Astrocyte of the hippocampus (primary cell): ENCODE results near the gene GSN.

Source experiments
- DNase-seq: peaks from one replicate; pipeline ENCODE4 v3.0.0; 2011; ENCODE audit warnings: low read depth, low spot score

Gene GSN

GRCh38 chr9:121323449-121324151, 55.6 kb downstream of the GSN start:
- DNase-seq: no peak

GRCh38 chr9:121324316-121324715, 56.4 kb downstream of the GSN start:
- DNase-seq: no peak

- DNase-seq: no peak
Measured at GRCh38 chr9:121324755-121325154, 56.8 kb downstream of the GSN start.

GRCh38 chr9:121325387-121325786, 57.4 kb downstream of the GSN start:
- no peak for DNase-seq

GRCh38 chr9:121326130-121326838, 58.3 kb downstream of the GSN start:
- DNase-seq: peak; percentile 39

GRCh38 chr9:121326901-121327613, 59.1 kb downstream of the GSN start:
- no peak for DNase-seq

GRCh38 chr9:121328476-121328875, 60.5 kb downstream of the GSN start:
- DNase-seq: no peak

- no peak for DNase-seq
Measured at GRCh38 chr9:121328876-121329681, 61.1 kb downstream of the GSN start.

- no peak for DNase-seq
Measured at GRCh38 chr9:121331549-121331948, 63.6 kb downstream of the GSN start.

- no peak for DNase-seq
Measured at GRCh38 chr9:121331992-121332685, 64.2 kb downstream of the GSN start.

- DNase-seq: no peak
Measured at GRCh38 chr9:121333950-121334773, 66.2 kb downstream of the GSN start.

GRCh38 chr9:121336665-121337064, 68.7 kb downstream of the GSN start:
- no peak for DNase-seq

- DNase-seq: no peak
Measured at GRCh38 chr9:121339437-121339836, 71.5 kb downstream of the GSN start.

- DNase-seq: no peak
Measured at GRCh38 chr9:121340676-121341392, 72.9 kb downstream of the GSN start.

- peak; percentile 42 for DNase-seq
Measured at GRCh38 chr9:121344184-121344583, 76.2 kb downstream of the GSN start.

- no peak for DNase-seq
Measured at GRCh38 chr9:121345070-121345469, 77.1 kb downstream of the GSN start.

GRCh38 chr9:121348221-121348620, 80.3 kb downstream of the GSN start:
- peak; percentile 32 for DNase-seq

- peak; percentile 80 for DNase-seq
Measured at GRCh38 chr9:121349009-121349408, 81.0 kb downstream of the GSN start.

GRCh38 chr9:121350036-121350435, 82.1 kb downstream of the GSN start:
- no peak for DNase-seq
